Neural cell (in vitro differentiated cells): ENCODE measurements around the gene LBH. TPM values are rescaled to one million over a fixed set of nuclear protein-coding genes. Genes with fewer than 3 reads are reported as not detected.

ENCODE experiments used
- H2AFZ ChIP-seq: fragments of 200-600, 300-800 bp; sonication (generic), shearing (Covaris generic); 2 replicates; pipeline ENCODE4 v1.6.0; 2014; ENCODE audit warnings: low read depth, mild to moderate bottlenecking, antibody characterized with exemption, low read length, moderate library complexity
- H3F3A ChIP-seq: fragments of 200-600 bp; shearing (Covaris generic); 2 replicates; pipeline ENCODE4 v1.6.1; 2016; ENCODE audit warnings: mild to moderate bottlenecking, moderate library complexity, mixed read lengths, antibody characterized with exemption, low read length; ENCODE audit not compliant: insufficient read depth, poor library complexity, severe bottlenecking
- H3K27ac ChIP-seq: fragments of 200-600, 300-800 bp; sonication (generic), shearing (Covaris generic); 2 replicates; pipeline ENCODE4 v1.5.1; 2014; ENCODE audit warnings: mild to moderate bottlenecking, low read length, moderate library complexity
- H3K27me3 ChIP-seq: fragments of 300-800, 200-600 bp; sonication (generic), shearing (Covaris generic); 2 replicates; pipeline ENCODE4 v1.6.0; 2014; ENCODE audit warnings: mild to moderate bottlenecking, low read depth, low read length, moderate library complexity; ENCODE audit not compliant: insufficient read depth
- H3K36me3 ChIP-seq: fragments of 300-800, 200-600 bp; sonication (generic), shearing (Covaris generic); 2 replicates; pipeline ENCODE4 v1.5.1; 2014; ENCODE audit warnings: mild to moderate bottlenecking, antibody characterized with exemption, low read length, moderate library complexity; ENCODE audit not compliant: insufficient read depth
- H3K4me2 ChIP-seq: fragments of 300-800, 200-600 bp; sonication (generic), shearing (Covaris generic); 2 replicates; pipeline ENCODE4 v1.6.0; 2014; ENCODE audit warnings: mild to moderate bottlenecking, low read length
- H3K4me3 ChIP-seq: fragments of 300-800, 200-600 bp; sonication (generic), shearing (Covaris generic); 2 replicates; pipeline ENCODE4 v1.5.1; 2014; ENCODE audit warnings: mild to moderate bottlenecking, low read length, moderate library complexity
- H3K79me2 ChIP-seq: fragments of 200-600 bp; shearing (Covaris generic); replicated peaks from 2 replicates; pipeline ENCODE4 v1.6.0; 2014; ENCODE audit warnings: mild to moderate bottlenecking, low read length, moderate library complexity; ENCODE audit not compliant: insufficient read depth
- H3K9ac ChIP-seq: fragments of 300-800, 200-600 bp; sonication (generic), shearing (Covaris generic); 2 replicates; pipeline ENCODE4 v1.6.1; 2016; ENCODE audit warnings: mild to moderate bottlenecking, low read length, mixed read lengths
- H3K9me2 ChIP-seq: fragments of 200-600 bp; shearing (Covaris generic); 2 replicates; pipeline ENCODE4 v1.6.1; 2016; ENCODE audit warnings: mild to moderate bottlenecking, low read length, mixed read lengths; ENCODE audit not compliant: insufficient read depth
- H3K9me3 ChIP-seq: fragments of 200-600, 300-800 bp; sonication (generic), shearing (Covaris generic); 2 replicates; pipeline ENCODE4 v1.6.1; 2016; ENCODE audit warnings: mild to moderate bottlenecking, mixed run types, low read length, moderate library complexity, mixed read lengths
- H4K20me1 ChIP-seq: fragments of 200-600 bp; shearing (Covaris generic); 2 replicates; pipeline ENCODE4 v1.6.1; 2016; ENCODE audit warnings: mild to moderate bottlenecking, mixed run types; ENCODE audit not compliant: insufficient read depth
- EP300 ChIP-seq: fragments of 450-650 bp; conservative IDR thresholded peaks from 2 replicates; pipeline ENCODE4 v1.6.1; 2014; ENCODE audit warnings: antibody characterized with exemption, mild to moderate bottlenecking, moderate library complexity; ENCODE audit not compliant: poor library complexity, severe bottlenecking
- EZH2 ChIP-seq: fragments of 200-600, 300-800 bp; shearing (Covaris generic), sonication (generic); IDR thresholded peaks from 2 replicates; pipeline ENCODE4 v1.6.1; 2014; ENCODE audit warnings: antibody characterized with exemption, low read length, borderline replicate concordance, mild to moderate bottlenecking; ENCODE audit not compliant: insufficient read depth, poor library complexity, severe bottlenecking
- MXI1 ChIP-seq: fragments of 450-650 bp; conservative IDR thresholded peaks from 2 replicates; pipeline ENCODE4 v1.6.1; 2014; ENCODE audit warnings: antibody characterized with exemption, mild to moderate bottlenecking; ENCODE audit not compliant: poor library complexity, severe bottlenecking
- POLR2AphosphoS5 ChIP-seq: IDR thresholded peaks from 2 replicates; pipeline ENCODE4 v1.6.1; 2012
- RAD21 ChIP-seq: fragments of 450-650 bp; conservative IDR thresholded peaks from 2 replicates; pipeline ENCODE4 v1.6.1; 2014; ENCODE audit warnings: antibody characterized with exemption, mild to moderate bottlenecking, moderate library complexity
- SMC3 ChIP-seq: fragments of 450-650 bp; conservative IDR thresholded peaks from 2 replicates; pipeline ENCODE4 v1.6.1; 2014; ENCODE audit warnings: antibody characterized with exemption, mild to moderate bottlenecking, moderate library complexity; ENCODE audit not compliant: poor library complexity
- TAF1 ChIP-seq: IDR thresholded peaks from 2 replicates; pipeline ENCODE4 v1.6.1; 2012; ENCODE audit warnings: low read depth
- polyA plus RNA-seq: library from polyadenylated mRNA; depleted of rRNA; stranded (reverse); fragments of >200 nt; gene quantifications from 2 replicates; pipeline ENCODE4 v1.2.3, GENCODE V29; 2014
- TF ChIP-seq, protein P1 (sequence below): fragments of 450-650 bp; IDR thresholded peaks from 2 replicates; pipeline ENCODE4 v1.5.1; 2014; ENCODE audit warnings: antibody characterized with exemption, mild to moderate bottlenecking, moderate library complexity; ENCODE audit not compliant: poor library complexity, severe bottlenecking
- TF ChIP-seq, protein P2 (sequence below): IDR thresholded peaks from 2 replicates; pipeline ENCODE4 v1.6.1; 2012; ENCODE audit warnings: borderline replicate concordance

Gene LBH
- polyA plus RNA-seq, 1 donor from 2014 or later, result 345 TPM

DNA sequence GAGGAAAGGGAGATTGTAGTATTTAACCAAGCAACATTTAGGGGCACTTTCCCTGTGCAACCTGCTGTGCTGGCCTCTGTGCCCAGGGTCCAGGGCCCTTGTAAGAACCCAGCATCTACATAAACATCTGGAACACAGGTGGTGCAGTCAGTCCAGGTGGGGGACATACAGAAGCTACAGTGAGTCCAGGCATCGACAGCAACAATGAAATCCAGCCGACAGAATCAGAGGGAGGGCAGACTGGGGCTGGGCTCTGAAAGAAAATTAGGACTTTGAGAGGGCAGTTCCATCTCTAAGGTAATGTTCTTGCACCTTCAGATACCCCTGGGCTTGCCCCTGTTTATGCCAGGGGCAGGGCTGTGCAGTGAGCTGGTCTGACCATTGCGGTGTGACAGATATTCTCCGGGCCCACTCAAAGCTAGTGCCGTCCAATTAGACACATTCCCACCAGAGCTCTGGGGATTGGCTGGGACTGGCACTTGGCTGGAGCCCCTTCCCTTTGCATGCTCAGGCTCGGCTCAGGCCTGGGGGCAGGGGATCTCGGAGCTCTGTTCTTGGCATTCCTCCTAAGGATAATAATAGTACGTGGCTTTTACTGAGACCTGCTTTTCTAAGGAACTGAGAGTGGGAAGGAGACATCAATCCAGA, 5.4 kb downstream of the LBH start:
- Histone ChIP-seq H3K27me3 (no peaks in the 10 kb centered on the region), H3K36me3 (peaks cover 13% of the 10 kb centered on the region), H3K9me2 (no peaks in the 10 kb centered on the region), H3K9ac (no peak overlapping the region), H3K4me3 (peak overlapping the region; percentile 87), H2AFZ (no peak overlapping the region), H3K9me3 (no peaks in the 10 kb centered on the region), H3K79me2 (peaks cover 92% of the 10 kb centered on the region), H4K20me1 (peaks cover 58% of the 10 kb centered on the region), H3K4me2 (no peak overlapping the region), H3F3A (no peaks in the 10 kb centered on the region), H3K27ac (no peak overlapping the region)
- TF ChIP-seq, protein P1, sequence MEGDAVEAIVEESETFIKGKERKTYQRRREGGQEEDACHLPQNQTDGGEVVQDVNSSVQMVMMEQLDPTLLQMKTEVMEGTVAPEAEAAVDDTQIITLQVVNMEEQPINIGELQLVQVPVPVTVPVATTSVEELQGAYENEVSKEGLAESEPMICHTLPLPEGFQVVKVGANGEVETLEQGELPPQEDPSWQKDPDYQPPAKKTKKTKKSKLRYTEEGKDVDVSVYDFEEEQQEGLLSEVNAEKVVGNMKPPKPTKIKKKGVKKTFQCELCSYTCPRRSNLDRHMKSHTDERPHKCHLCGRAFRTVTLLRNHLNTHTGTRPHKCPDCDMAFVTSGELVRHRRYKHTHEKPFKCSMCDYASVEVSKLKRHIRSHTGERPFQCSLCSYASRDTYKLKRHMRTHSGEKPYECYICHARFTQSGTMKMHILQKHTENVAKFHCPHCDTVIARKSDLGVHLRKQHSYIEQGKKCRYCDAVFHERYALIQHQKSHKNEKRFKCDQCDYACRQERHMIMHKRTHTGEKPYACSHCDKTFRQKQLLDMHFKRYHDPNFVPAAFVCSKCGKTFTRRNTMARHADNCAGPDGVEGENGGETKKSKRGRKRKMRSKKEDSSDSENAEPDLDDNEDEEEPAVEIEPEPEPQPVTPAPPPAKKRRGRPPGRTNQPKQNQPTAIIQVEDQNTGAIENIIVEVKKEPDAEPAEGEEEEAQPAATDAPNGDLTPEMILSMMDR, result no peak
- TF ChIP-seq POLR2AphosphoS5, result no peak
- TF ChIP-seq, protein P2, sequence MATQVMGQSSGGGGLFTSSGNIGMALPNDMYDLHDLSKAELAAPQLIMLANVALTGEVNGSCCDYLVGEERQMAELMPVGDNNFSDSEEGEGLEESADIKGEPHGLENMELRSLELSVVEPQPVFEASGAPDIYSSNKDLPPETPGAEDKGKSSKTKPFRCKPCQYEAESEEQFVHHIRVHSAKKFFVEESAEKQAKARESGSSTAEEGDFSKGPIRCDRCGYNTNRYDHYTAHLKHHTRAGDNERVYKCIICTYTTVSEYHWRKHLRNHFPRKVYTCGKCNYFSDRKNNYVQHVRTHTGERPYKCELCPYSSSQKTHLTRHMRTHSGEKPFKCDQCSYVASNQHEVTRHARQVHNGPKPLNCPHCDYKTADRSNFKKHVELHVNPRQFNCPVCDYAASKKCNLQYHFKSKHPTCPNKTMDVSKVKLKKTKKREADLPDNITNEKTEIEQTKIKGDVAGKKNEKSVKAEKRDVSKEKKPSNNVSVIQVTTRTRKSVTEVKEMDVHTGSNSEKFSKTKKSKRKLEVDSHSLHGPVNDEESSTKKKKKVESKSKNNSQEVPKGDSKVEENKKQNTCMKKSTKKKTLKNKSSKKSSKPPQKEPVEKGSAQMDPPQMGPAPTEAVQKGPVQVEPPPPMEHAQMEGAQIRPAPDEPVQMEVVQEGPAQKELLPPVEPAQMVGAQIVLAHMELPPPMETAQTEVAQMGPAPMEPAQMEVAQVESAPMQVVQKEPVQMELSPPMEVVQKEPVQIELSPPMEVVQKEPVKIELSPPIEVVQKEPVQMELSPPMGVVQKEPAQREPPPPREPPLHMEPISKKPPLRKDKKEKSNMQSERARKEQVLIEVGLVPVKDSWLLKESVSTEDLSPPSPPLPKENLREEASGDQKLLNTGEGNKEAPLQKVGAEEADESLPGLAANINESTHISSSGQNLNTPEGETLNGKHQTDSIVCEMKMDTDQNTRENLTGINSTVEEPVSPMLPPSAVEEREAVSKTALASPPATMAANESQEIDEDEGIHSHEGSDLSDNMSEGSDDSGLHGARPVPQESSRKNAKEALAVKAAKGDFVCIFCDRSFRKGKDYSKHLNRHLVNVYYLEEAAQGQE, result no peak
- TF ChIP-seq RAD21, result no peak
- TF ChIP-seq EP300, result no peak

DNA sequence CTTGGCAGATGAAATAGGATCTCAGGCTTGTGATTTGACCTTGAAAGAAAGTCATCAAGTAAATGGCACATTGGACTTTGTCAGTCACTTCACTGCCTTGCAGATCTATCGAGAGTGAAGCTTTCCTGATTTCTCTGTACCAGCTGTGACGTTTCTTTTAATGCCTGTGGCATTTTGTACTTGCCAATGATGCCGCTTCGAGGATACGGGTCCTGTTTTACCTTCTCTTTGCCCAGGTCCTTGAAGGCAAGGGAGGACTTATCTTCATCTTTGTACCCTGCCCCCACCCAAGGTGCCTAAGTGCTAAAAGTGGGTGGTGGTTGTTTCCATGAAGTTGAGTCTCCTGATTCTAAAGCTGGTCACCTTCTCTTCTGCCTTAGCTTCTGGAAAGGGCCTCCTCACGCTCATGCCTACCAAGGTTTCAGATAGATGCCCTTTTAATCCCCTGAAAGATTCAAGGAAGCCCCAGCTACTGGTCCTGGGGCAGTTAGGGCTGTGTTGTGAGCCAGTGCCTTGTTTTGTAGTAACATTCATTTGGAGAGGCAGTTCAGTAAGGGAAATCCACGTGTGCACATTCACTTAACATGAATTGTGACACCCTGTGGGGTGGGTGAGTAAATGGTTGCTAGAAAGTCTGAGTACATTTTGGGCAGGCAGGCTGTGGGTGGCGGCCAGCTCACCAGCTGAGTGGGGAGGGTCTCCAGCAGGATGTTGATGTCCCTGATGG, 6.1 kb downstream of the LBH start:
- Histone ChIP-seq H4K20me1 (peaks cover 58% of the 10 kb centered on the region), H2AFZ (no peak overlapping the region), H3K79me2 (peaks cover 94% of the 10 kb centered on the region), H3K4me3 (peak overlapping the region; percentile 87), H3K36me3 (peaks cover 14% of the 10 kb centered on the region), H3K9ac (no peak overlapping the region), H3K27me3 (no peaks in the 10 kb centered on the region), H3F3A (no peaks in the 10 kb centered on the region), H3K9me3 (no peaks in the 10 kb centered on the region), H3K9me2 (no peaks in the 10 kb centered on the region), H3K27ac (no peak overlapping the region), H3K4me2 (no peak overlapping the region)
- TF ChIP-seq EZH2 (no peak), POLR2AphosphoS5 (no peak), TAF1 (no peak), RAD21 (no peak), MXI1 (no peak), EP300 (no peak), SMC3 (no peak)
- TF ChIP-seq, protein P1, result no peak
- TF ChIP-seq, protein P2, result no peak
